ENCODE results near the gene FCN1.

FCN1 gene

GRCh38 chr9:134913041-134913712 is 4.5 kb downstream of the FCN1 start:
- no peak for DNase-seq

DNA sequence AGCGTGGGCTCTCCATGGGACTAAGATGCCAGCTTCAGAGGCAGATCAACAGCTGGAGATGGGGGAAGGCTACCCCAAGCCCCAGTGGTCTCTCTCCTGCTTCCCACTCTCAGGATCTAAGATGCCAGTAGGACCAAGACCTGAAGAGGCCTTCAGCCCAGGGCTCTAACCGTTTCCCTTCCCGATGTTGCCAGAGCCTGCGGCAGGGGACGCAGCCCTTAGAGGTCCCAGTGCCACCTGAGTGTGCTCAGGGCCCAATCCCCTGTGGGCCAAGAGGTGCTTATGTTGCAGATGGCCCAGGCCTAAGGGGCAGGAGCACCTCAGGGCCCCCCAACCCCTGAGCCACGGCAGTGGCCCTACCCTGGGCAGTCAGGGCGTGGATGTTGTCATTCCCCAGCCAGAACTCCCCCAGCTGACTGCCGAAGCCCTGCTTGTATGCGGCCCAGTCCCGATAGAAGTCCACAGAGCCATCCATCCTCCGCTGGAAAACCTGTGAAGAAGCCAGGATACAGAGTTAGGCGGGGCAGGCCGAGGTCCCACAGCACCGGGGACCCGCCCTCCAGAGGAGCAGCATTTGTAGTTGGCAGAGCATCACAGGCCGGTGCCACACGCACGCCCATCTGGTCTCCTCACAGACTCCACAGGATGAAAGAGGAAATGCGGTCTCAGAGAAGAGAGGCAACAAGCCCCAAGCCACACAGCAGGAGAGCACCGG is 5.4 kb downstream of the FCN1 start:
- DNase-seq: no peak

- no peak for DNase-seq
These were observed 7.9 kb downstream of the FCN1 start for GRCh38 chr9:134909511-134910481.

- no peak for DNase-seq
These were observed 9.0 kb downstream of the FCN1 start for GRCh38 chr9:134908524-134909309.

- DNase-seq: no peak
These were observed 14.8 kb downstream of the FCN1 start for GRCh38 chr9:134902936-134903335.

DNA sequence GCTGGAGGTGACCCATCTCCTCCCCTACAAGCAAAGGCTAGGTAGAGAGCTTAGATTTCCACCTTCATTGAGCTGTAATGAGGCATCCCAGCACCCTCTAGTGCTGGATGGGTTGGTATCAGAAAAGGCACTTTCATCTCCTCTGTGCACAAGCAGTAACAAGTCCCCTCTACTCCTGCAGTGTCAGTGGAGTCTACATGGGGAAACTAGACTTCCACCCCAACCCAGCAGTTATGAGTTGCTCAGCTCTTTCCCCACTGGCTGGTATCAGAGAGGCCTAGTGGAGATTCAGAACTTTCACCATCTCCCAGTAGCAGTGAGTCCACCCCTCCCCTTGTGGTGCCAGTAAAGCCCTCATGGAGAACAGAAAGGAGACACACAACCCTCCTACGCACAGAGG is 17.9 kb downstream of the FCN1 start:
- DNase-seq: no peak

- no peak for DNase-seq
These were observed 18.5 kb downstream of the FCN1 start for GRCh38 chr9:134899168-134899567.

- no peak for DNase-seq
These were observed 19.4 kb downstream of the FCN1 start for GRCh38 chr9:134898319-134898718.

DNA sequence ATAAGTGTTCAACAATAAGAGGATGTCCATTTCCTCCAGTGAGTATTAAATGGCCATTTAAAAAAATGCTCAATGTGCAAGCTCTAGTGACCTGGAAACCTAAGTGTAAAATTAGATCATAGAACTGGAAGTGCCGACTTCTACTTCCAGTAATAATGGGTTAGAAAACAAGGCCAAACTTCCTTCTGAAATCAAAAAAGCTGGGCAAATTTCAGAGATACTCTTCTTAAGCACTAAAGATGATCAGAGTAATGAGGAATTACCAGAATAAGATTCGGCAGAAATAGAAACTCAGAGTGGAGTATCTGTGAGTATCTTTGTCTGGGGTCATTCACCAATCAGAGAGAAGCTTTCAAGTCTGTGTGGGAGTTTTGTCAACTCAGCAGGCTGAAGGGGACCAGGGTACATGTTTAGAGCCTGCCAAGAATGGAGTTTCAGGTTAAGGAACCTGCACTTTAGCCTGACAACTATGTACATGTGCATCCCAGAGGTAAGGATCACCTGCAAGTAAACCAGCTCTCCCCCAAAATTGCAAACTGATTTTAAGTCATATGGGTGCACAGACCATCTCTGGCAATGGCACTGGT is 20.0 kb downstream of the FCN1 start:
- no peak for DNase-seq

DNA sequence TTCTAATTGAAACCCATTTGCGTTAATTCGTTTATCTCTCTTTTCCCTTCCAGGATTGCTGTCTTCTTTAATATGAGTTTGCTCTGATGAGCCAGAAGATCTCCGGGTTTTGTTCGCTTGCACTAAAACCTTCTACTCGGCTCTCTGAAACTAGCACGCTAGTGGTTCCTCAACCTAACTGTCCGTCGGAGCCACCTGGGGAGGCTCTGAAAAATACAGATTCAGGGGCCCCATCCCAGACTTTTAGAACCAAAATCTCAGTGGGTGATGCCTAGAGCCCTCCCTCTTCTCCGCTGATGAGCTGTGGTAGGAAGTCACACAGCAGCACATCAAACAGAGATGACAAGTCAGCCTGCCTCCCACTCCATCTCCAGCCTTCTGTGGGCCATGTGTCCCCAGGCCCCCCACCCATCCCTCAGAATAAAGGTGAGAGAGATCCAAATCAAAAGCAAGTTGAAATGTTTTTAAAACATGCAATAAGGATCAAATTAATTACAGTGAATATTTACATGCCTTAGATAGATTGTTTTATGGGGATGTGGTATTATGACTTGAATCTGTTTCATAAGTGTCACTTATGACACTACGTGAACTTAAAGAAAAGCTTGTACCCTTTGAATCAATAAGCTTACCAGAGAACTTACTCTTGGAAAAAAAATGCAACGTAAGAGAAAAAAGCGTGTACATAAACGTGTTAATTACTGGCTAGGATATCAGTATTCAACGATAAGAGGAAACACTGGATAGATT is 20.7 kb downstream of the FCN1 start:
- no peak for DNase-seq

DNA sequence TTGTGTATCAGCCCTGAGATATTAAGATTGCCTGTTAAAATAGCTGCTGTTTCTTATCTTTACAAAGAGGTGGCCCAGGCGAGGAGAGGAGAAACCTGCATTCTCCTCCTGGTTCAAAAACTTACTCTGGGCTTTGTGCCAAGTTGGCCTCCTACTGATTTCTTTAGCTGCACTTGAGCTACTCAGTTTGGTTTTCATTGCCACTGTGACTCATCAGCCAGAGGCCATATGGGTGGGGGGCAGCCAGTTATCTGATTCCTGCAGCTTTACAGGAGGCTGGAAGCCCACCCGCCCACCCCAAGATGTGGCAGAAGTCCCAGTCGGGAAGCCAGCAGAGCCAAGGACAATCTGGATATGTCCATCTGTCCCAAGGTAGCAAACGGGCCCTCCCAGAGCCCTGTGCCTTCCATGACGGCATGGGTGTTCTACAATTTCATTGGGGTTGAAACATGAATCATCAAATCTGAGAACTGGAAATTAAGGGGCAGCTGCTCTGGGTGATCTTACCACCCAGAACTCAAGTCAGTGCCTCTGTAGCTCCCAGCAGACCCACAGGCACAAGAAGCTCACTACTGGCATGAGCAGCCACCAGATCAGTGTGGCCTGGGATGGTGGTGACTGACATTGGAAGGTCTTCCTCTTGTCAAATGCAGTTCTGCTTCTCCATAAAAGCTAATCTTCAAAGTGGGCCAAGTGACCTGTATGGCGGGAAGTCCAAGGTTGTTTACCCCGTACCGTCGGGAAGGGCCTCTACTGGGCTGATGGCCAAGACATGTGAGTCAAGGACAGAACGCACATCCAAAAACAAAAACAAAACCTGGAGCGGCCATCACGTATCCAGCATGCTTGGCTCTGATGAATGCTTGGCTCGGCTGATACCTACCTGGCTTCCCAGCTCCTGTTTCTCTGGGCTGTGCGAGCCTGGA is 21.5 kb downstream of the FCN1 start:
- DNase-seq: no peak

GRCh38 chr9:134895567-134895907 is 22.2 kb downstream of the FCN1 start:
- no peak for DNase-seq

DNA sequence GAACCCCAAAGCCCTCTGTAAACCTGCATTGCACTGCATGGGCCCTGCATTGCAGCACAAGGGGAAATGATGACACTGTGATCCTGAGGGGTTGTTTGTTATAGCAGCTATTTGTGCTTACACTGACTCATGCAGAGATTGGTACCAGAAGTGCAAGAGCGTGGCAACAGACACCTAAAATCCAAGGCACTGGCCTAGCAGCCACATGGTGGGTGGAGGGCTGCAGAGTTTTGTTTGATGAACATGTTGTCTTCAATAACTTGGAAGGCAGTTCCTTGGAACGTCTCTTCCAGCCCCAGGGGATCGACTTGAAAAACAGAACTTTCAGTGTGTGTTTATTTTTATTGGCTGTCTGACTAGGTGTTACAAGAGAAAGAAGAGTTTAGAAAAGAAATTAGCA is 22.6 kb downstream of the FCN1 start:
- no peak for DNase-seq

GRCh38 chr9:134894136-134894860 is 23.4 kb downstream of the FCN1 start:
- no peak for DNase-seq

GRCh38 chr9:134892820-134893420 is 24.8 kb downstream of the FCN1 start:
- no peak for DNase-seq

GRCh38 chr9:134892221-134892620 is 25.5 kb downstream of the FCN1 start:
- no peak for DNase-seq

GRCh38 chr9:134891713-134892112 is 26.0 kb downstream of the FCN1 start:
- DNase-seq: no peak

GRCh38 chr9:134891053-134891452 is 26.7 kb downstream of the FCN1 start:
- DNase-seq: no peak

DNA sequence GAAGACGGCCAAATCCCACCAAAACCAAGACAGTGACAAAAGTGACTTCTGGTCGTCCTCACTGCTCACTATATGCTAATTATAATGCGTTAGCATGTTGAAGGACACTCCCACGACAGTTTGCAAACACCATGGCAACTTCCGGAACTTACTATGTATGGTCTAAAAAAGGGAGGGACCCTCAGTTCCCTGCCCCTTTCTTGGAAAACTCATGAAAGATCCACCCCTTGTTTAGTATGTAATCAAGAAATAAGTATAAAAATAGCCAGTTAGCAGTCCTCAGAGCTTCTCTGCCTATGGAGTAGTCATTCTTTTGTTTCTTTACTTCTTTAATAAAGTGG is 27.6 kb downstream of the FCN1 start:
- no peak for DNase-seq
